Kidney (tissue), 14 donors: Measurements from ENCODE around the gene HOXD12. TPM values are rescaled to one million over a fixed set of nuclear protein-coding genes. Genes with fewer than 3 reads are reported as not detected.

Experiments
- DNase-seq, 5 donors: peaks; one replicate each; pipeline ENCODE4 v3.0.0-alpha.2; 2013 to 2020
- FAIRE-seq: peaks from 2 replicates; lab custom pipeline; 2012; peaks lifted over from hg19 to GRCh38; lab: Jason Lieb, UNC
- H3K27ac ChIP-seq, 2 donors: one replicate each; pipeline ENCODE4 v1.7.0; 2013; ENCODE audit warnings: low read depth in 2 of 2, low read length in 2 of 2, inconsistent platforms in 1 of 2
- H3K27me3 ChIP-seq: one replicate; pipeline ENCODE4 v1.7.1; 2013; ENCODE audit warnings: low read length, inconsistent platforms; ENCODE audit not compliant: control insufficient read depth, insufficient read depth
- H3K36me3 ChIP-seq, 3 donors: one replicate each; pipeline versions ENCODE4 v1.7.0 to v1.7.1; 2013; ENCODE audit warnings: low read length in 3 of 3, control low read depth in 1 of 3, inconsistent platforms in 1 of 3; ENCODE audit not compliant: insufficient read depth in 3 of 3, control insufficient read depth in 2 of 3
- H3K4me1 ChIP-seq, 3 donors: one replicate each; pipeline versions ENCODE4 v1.7.0 to v1.7.1; 2013; ENCODE audit warnings: low read length in 3 of 3, inconsistent platforms in 1 of 3, low read depth in 1 of 3; ENCODE audit not compliant: control insufficient read depth in 2 of 3, insufficient read depth in 2 of 3
- H3K4me3 ChIP-seq, 3 donors: one replicate each; pipeline versions ENCODE4 v1.7.0 to v1.8.1; 2013; ENCODE audit warnings: low read length in 3 of 3, control low read depth in 1 of 3, inconsistent platforms in 1 of 3
- H3K9ac ChIP-seq, 3 donors: one replicate each; pipeline versions ENCODE4 v1.7.0 to v1.7.1; 2013; ENCODE audit warnings: low read length in 3 of 3, control low read depth in 1 of 3, inconsistent platforms in 1 of 3
- H3K9me3 ChIP-seq, 3 donors: one replicate each; pipeline versions ENCODE4 v1.7.0 to v1.7.1; 2013; ENCODE audit warnings: low read length in 3 of 3, control low read depth in 1 of 3, inconsistent platforms in 1 of 3; ENCODE audit not compliant: control insufficient read depth in 2 of 3, insufficient read depth in 1 of 3
- CTCF ChIP-seq: IDR thresholded peaks from 3 replicates; pipeline ENCODE4 v1.5.1; 2012; ENCODE audit warnings: mild to moderate bottlenecking, moderate library complexity, borderline replicate concordance; ENCODE audit not compliant: insufficient read depth; ENCODE audit errors: extremely low read depth
- intact Hi-C: fragments of 100-400 bp; cut with DNase I; formaldehyde crosslinking; loops from one replicate; pipeline ENCODE4 v1.11.1; 2022
- polyA plus RNA-seq: library from polyadenylated mRNA; stranded (reverse); fragments of 350-450 nt; fragmentation: Illumina TruSeq; extraction: RNeasy Lipid Tissue Mini Kit (QIAGEN cat#74804); gene quantifications from one replicate; pipeline ENCODE4 v1.2.3, GENCODE V29; 2014; ENCODE audit warnings: low read depth, low replicate concordance; ENCODE audit not compliant: insufficient read depth
- total RNA-seq: library from RNA; stranded (reverse); fragmentation: NEBNext Ultra II Directional; extraction: Animal tissue kit (Norgen Biotek cat#: 25700); gene quantifications from one replicate; pipeline ENCODE4 v1.2.1, GENCODE V29; 2021
- donor health status: control.
- donor health status: control.
- donor health status: control.
- donor health status: control.
- donor health status: control.
- donor health status: DM: yes; HTN: yes; CAD: no.
- donor health status: Normal renal cell carcinoma (clear cell type).

Gene HOXD12
- total and polyA plus RNA-seq, 2 donors from 2014 or later: not detected

- H3K27me3 ChIP-seq: peaks cover 90% of the 10 kb centered on the region
- H3K27ac ChIP-seq: no peak overlapping the region
- H3K9ac ChIP-seq: no peak overlapping the region
- TF ChIP-seq CTCF: no peak
- no peaks in the 10 kb centered on the region for H3K36me3 ChIP-seq
- FAIRE-seq (no peak), DNase-seq (peak; percentile 50 to 73 (median 65))
- no peak overlapping the region for H3K4me3 ChIP-seq
- H3K4me1 ChIP-seq: peaks cover 0 to 3% (median 0%) of the 10 kb centered on the region in 3 donors
- intact Hi-C loops: no loop called here
- peaks cover 0 to 9% (median 0%) of the 10 kb centered on the region in 3 donors for H3K9me3 ChIP-seq
Measured at GRCh38 chr2:176080540-176081375, 18.8 kb upstream of the HOXD12 start.

GRCh38 chr2:176081376-176081836, 18.2 kb upstream of the HOXD12 start:
- no peak for TF ChIP-seq CTCF
- no peak for FAIRE-seq
- H3K4me3 ChIP-seq: no peak overlapping the region
- no peak overlapping the region for H3K9ac ChIP-seq
- peak in 3 of 5 donors; percentile 30 to 68 (median 47) for DNase-seq
- peaks cover 0 to 6% (median 0%) of the 10 kb centered on the region in 3 donors for H3K4me1 ChIP-seq
- intact Hi-C loops: no loop called here
- H3K36me3 ChIP-seq: no peaks in the 10 kb centered on the region
- H3K9me3 ChIP-seq: peaks cover 0 to 9% (median 0%) of the 10 kb centered on the region in 3 donors
- no peak overlapping the region for H3K27ac ChIP-seq
- H3K27me3 ChIP-seq: peaks cover 90% of the 10 kb centered on the region

- Histone ChIP-seq H3K36me3 (no peaks in the 10 kb centered on the region), H3K27ac (no peak overlapping the region), H3K9me3 (peaks cover 0 to 9% (median 0%) of the 10 kb centered on the region in 3 donors), H3K27me3 (peaks cover 90% of the 10 kb centered on the region), H3K4me1 (peaks cover 0 to 6% (median 0%) of the 10 kb centered on the region in 3 donors), H3K4me3 (no peak overlapping the region), H3K9ac (no peak overlapping the region)
- no peak for TF ChIP-seq CTCF
- intact Hi-C loops: no loop called here
- DNase-seq: peak; percentile 44 to 75 (median 68)
- FAIRE-seq: no peak
Measured at GRCh38 chr2:176081837-176082524, 17.6 kb upstream of the HOXD12 start.
